Measurements from ENCODE around the gene CHCHD1.
"Not testable (repeated sequence)": the region's sequence is repeated elsewhere in the genome, so short reads cannot be mapped to it uniquely, and the experiment has no call there.

Gene CHCHD1

GRCh38 chr10:73769396-73769795, 12.5 kb upstream of the CHCHD1 start:
- DNase-seq: no peak

DNA sequence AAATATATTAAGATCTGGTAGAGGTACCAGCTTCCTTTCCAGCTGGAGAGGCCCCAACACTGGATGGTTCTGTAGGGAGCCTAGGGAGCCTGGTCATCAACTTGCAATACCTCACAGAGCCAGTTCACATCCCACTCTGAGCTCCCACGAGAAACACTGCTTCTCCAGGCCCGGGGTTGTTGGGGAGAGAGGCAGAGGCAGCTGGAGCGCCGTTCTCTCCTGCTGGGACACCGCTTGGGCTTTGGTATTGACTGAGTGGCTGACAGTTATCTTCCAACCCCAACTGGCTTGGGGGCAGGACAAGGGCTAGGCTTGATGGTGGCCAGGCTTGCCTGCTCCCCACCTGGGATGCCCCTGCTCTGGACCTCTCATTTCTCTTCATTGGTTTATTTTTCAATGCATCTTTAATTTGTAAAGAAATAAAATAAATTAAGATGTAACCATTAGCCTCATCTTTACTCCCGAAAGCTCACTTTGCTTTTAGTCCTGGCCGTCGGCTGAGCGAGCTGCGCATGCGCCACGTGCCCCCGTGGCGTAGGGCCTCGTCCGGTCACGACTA, 10.0 kb upstream of the CHCHD1 start:
- no peak for DNase-seq

DNA sequence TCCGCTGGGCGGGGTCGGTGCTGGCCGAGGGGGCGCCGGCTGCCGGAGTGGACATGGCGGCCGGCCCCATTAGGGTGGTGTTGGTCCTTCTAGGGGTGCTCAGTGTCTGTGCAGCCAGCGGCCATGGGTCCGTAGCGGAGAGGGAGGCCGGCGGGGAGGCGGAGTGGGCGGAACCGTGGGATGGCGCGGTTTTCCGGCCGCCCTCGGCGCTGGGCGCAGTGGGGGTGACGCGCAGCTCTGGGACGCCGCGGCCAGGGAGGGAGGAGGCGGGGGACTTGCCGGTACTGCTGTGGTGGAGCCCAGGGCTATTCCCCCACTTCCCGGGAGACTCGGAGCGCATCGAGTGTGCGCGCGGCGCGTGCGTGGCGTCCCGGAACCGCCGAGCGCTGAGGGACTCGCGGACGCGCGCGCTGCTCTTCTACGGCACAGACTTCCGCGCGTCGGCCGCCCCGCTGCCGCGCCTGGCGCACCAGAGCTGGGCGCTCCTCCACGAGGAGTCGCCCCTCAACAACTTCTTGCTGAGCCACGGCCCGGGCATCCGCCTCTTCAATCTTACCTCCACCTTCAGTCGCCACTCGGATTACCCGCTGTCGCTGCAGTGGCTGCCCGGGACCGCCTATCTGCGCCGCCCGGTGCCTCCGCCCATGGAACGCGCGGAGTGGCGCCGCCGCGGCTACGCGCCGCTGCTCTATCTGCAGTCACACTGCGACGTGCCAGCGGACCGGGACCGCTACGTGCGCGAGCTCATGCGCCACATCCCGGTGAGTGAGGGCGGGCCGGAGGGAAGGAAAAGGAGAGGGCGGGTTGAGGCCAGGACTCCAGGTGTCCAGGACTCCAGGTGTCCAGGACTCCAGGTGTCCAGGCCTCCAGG, 9.3 kb upstream of the CHCHD1 start:
- peak; percentile 94 for DNase-seq

DNA sequence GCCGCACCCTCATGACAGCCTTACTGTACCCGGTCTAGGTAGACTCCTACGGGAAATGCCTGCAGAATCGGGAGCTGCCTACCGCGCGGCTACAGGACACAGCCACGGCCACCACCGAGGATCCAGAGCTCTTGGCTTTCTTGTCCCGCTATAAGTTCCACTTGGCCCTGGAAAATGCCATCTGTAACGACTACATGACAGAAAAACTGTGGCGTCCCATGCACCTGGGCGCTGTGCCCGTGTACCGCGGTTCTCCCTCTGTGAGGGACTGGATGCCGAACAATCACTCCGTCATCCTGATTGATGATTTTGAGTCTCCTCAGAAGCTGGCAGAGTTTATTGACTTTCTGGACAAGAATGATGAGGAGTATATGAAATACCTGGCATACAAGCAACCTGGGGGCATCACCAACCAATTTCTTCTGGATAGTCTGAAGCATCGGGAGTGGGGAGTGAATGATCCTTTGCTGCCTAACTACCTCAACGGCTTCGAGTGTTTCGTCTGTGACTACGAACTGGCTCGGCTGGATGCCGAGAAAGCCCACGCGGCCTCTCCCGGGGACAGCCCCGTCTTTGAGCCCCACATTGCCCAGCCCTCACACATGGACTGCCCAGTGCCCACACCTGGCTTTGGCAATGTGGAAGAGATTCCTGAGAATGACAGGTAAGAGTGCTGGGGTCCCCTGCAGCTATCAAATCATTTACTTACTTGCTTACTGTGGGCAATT, 8.5 kb upstream of the CHCHD1 start:
- no peak for DNase-seq

DNA sequence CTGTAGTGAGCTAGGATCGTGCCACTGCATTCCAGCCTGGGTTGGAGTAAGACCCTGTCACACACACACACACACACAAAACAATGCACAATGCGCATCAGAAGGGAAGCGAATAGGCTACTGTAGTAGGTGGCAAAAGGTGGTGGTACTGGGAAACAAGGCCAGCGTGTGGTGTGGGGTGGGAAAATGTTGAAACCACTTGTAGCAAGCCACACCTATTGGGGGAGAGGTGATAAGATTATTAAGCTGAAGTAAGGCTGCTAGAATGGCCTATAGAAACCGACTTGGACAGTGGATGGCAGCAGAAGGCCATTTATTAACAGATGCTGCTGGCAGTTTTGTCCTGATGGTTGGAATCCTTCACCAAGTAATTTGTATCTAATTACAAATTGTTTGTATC, 7.2 kb upstream of the CHCHD1 start:
- no peak for DNase-seq

GRCh38 chr10:73779018-73779417, 2.8 kb upstream of the CHCHD1 start:
- no peak for DNase-seq

DNA sequence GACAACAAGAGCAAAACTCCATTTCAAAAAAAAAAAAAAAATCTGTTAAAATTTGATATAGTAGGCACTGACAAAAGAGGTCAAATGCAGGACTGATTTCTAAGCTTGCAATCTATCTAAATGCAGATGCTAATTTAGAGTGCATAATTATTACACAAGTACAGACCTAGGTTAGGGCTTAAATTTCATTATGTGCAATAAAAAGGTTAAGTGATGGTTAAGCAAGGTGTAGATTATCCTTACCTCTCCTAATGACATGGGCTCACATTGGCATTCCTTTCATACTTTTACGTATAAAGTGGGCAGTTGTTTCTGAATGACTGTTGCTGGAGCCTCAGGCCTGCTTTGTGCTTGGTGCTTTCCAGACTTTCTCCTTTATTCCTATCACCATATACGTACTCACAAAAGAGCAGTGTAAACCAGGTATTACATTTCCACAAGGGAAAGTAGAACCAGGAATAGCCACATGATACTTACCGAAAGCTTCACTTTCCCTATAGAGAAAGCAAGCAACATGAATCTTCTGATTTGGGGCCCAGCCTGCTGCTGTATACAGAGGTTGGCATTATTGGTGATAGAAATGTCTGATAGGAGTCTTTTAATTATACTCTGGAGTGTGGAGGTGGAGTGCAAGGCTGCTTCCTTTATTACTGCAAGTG, 2.2 kb upstream of the CHCHD1 start:
- DNase-seq: no peak

GRCh38 chr10:73780301-73780700, 1.5 kb upstream of the CHCHD1 start:
- DNase-seq: no peak

- no peak for DNase-seq
Observed at GRCh38 chr10:73780966-73781365, 882 bp upstream of the CHCHD1 start.

DNA sequence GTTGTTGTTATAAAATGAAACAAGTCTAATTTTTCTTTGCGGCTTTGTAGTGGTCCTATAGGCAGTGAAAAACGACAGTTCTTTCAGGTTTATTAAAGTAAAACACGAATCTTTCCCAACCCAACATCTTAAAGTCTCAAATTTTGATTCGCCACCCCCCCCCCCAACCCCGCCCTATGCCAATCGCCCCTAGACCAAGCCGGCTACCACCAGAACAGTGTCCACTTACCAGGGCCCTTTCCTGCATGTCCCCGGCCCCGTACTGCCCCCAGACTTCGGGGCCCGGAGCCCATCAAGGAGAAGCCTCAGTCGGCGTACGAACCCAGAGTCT, 335 bp upstream of the CHCHD1 start:
- no peak for DNase-seq

GRCh38 chr10:73782749-73783085, 869 bp downstream of the CHCHD1 start:
- DNase-seq: no peak

GRCh38 chr10:73785211-73785720, 3.4 kb downstream of the CHCHD1 start, which contains the start of gene ZSWIM8:
Gene ZSWIM8, plus strand, starts transcription at chr10:73785606. Its CDS starts 273 bp downstream, at chr10:73785879.
- peak; percentile 97 for DNase-seq

DNA sequence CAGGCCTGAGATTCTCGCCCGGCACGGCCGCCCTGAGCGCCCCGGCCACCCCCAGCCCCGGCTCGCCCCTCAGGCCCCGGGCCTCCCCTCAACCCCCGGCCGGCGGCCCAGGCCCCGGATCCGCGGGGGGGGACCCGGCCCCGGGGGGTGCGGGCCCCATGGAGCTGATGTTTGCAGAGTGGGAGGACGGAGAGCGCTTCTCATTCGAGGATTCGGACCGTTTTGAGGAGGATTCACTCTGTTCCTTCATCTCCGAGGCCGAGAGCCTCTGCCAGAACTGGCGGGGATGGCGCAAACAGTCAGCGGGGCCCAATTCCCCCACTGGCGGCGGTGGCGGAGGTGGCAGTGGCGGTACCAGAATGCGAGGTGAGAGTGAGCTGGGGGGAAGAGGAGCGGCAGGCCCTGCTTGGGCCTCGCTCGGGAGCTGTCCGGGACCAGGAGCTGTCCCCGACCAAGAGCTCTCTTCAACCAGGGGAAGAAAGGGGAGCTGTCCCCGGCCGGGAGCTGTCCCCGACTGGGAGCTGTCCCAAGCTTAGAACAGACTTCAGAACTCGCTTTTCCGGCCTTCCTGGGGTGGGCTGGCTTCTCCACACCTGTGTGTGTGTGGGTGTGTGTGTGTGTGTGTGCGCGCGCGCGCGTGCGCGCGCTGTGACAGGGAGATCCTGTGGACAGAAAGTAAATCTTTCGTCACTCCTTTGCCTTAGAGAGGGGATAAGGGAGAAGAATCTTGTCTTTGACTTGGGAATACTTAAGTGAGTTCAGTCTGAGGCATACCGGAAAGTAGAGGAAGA, 4.1 kb downstream of the CHCHD1 start:
- peak; percentile 49 for DNase-seq

DNA sequence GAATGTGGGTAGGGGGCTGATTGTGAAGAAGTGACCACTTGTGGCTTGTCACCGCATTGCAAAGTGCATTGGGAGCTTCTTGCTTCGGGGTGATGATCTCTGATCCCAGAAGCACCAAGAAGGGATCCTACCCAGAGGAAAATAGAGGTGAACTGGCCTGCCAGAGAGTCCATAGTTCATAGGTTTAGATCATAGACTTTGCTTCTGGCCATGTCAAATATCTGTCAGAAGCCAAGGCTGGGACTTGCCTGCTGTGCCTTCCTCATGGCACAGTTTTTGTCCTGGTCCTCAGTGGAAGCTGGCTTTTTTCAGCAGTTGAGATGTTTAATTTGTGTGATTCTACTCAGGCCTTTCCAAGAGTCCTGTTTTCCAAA, 4.7 kb downstream of the CHCHD1 start:
- no peak for DNase-seq

- DNase-seq: not testable (repeated sequence)
Observed at GRCh38 chr10:73787031-73787800, 5.4 kb downstream of the CHCHD1 start.

GRCh38 chr10:73788864-73789658, 7.2 kb downstream of the CHCHD1 start:
- no peak for DNase-seq

DNA sequence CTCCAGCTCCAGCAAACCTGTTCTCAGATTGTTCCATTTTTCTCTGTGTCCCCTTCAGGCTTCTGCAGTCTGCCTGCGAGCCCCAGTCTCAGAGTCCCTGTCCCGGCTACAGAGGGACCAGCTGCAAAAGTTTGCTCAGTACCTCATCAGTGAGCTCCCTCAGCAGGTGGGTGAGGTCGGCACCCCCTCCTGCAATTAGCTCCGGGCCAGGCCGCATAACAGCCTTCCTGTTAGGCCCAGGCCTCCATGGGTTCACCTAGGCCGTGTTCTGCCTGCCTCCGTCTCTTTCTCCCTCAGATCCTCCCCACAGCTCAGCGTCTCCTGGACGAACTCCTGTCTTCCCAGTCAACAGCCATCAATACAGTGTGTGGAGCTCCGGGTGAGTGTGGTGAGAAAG, 7.8 kb downstream of the CHCHD1 start:
- no peak for DNase-seq

DNA sequence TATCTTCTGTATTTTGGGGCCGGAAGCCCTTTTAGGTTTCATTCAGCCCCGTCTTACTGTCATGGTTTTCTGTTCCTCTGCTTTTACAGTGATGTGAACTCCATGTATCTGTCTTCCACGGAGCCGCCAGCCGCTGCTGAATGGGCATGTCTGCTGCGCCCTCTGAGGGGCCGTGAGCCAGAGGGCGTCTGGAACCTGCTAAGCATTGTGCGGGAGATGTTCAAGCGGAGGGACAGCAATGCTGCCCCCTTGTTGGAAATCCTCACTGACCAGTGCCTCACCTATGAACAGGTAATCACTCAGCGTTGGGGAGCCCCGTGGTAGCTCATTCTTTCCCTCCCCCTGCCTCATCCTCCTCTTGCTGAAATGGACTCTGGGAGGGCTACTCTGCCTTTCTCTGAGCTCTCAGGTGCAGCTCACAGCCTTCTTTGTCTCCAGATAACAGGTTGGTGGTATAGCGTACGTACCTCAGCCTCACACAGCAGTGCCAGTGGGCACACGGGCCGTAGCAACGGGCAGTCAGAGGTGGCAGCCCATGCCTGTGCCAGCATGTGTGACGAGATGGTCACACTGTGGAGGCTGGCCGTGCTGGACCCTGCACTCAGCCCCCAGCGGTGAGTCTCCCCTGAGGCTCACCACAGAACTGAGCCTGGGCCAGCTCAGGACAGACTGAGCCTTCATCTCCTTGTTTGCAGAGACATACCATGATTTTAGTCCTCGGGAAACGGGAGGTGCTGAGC, 9.2 kb downstream of the CHCHD1 start:
- DNase-seq: no peak

GRCh38 chr10:73791871-73792400, 10.1 kb downstream of the CHCHD1 start:
- DNase-seq: no peak

DNA sequence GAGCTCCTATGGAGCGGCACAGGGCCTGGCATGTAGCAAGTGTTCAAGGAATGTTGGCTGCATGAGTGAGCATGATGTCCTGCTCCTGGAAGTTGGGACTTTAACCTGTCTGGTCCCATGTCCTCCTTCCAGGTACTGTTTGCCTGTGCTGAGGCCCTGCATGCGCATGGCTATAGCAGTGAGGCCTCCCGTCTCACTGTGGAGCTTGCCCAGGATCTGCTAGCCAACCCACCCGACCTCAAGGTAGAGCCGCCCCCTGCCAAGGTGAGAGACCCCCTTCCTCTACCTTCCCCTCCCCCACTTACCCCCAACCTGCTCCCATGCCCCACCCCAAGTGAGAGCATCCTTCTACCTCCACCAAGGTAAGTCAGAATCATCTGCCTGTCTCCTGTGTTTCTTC, 11.6 kb downstream of the CHCHD1 start:
- DNase-seq: no peak

All from right hindlimb (tissue), 1 donor.